GM21390 (cell line): Measurements from ENCODE around the gene DNAJC5.
"Not testable (repeated sequence)": the region's sequence is repeated elsewhere in the genome, so short reads cannot be mapped to it uniquely, and the experiment has no call there.

Experiments used
- ATAC-seq: cut with Tn5 transposase; IDR thresholded peaks from one replicate; pipeline ENCODE4 v1.9.1; 2021; ENCODE audit not compliant: unreplicated experiment

DNAJC5 gene

GRCh38 chr20:63894358-63895201, at the start of gene DNAJC5:
DNAJC5 (plus strand) TSS chr20:63895126; CDS start chr20:63928346, 33,220 bp downstream.
- peak; percentile 71 for ATAC-seq

DNA sequence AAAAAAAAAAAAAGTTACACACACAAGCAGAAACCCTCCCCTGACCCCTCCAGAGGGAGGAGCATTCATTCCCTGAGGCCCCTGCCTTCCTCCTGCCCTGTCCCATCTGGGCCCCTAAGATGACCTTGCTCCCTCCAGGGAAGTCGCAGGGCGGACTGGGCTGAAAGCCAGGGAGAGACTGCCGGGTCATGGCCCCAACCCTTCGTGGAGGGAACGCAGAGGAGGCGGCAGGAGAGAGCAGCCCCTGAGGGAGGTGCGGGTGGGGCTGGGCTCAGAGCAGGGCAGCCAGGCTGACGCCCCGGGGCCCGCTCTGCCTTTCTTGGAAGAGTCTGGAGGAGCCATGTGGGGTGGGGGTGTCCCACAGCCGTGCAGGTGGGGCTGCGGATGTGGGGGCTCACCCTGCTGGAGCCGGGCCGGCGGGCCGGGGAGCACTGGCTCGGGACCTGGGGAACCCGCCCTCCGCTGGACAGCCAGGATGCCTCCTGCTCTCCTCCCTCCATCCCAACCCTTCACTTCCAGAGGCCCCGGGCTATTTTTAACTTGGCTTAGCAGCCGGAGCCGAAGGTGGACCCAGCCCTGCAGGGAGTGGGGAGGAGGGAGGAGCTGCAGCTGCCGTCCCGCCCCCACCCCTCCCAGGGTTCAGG, 48.7 kb upstream of the DNAJC5 start:
- ATAC-seq = no peak

GRCh38 chr20:63846888-63847236, 48.1 kb upstream of the DNAJC5 start:
- no peak for ATAC-seq

- ATAC-seq = no peak
Measured at GRCh38 chr20:63847237-63848002, 47.5 kb upstream of the DNAJC5 start.

DNA sequence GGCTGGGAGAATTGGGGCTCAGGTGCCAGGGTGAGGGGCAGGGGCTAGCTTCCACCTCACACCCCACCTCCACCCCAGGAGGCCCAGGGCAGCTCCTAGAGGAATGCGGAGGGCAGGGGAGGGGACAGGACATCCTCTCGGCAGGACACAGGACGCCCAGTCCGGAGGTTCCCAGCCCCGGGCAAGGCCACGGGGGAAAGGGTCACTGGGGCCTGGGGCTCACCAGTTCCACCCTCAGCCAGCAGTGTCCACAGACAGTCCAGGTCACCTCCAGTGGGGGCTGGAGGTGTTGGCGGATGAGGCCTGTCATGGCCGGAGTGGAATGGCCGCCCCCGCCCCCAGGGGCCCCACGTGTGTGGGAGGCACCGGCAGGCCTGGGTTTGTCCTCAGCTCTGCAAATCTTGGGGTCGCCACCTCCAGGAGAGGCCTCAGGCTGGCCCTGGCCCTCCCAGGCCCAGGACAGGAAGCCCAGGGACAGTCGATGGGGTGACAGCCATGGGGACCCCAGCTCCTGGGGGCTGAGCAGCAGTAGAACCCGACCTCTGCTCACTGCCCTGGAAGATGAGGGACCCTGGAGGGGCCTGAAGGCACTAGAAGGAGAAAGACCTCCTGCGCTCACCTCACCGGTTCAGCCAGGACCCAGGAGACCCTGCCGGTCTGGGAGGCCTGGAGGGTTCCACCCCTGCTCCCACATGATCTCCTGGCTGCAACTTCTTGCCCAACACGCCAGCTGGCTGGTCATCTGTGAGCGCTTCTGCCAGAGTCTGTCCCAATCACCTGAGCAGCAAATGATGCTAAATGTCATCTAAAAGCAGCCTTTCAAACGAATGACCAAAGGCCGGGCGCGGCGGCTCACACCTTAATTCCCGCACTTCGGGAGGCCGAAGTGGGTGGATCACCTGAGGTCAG, 46.7 kb upstream of the DNAJC5 start:
- ATAC-seq = no peak

DNA sequence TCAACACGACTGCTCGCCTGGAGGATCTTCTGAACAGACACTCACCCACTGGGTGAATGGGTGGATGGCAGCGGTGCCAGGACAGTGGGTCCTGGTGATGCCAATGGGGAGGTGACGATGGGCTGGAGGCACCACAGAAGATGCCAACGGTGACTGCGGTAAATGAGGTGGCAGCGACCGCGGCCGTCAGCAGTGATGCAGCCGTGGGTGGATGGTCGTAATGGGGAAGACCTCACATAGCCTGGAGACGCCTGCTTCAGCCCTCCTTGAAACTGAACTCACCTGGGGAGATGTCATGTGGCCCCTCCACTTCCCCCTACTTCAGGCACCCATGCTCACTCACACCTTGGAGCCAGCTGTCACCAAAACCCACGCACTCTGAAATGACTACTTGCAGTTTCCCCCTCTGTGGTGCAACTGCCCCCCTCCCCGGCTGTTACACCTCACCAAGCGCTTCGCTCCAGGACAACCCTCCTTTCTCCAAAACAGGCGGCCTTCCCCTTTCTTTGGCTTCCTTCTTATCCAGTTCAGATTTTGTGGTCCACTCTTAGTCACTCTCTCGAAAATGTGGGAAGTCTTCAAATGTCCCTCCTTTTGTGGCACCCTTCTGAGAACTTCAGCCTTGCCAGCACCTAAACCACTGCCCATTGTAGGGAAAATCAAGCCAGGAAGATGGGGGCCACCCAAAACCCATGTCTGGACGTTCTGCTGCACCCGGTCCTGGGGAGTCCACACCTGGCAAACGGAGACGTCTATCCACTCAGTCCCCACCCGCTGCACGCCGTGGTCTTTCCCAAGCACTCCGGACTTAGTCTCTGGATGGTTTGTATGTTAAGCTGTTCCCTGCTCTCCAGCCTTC, 44.0 kb upstream of the DNAJC5 start:
- ATAC-seq = peak; percentile 80

DNA sequence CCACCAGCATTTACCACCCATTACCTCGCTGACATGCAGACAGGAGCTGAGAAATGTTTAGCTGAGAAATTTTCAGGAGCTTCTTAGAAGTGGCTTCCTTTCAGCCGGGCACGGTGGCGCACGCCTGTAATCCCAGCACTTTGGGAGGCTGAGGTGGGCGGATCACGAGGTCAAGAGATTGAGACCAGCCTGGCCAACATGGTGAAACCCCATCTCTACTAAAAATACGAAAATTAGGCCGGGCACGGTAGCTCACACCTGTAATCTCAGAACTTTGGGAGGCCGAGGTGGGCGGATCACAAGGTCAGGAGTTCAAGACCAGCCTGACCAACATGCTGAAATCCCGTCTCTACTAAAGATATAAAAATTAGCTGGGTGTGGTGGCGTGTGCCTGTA, 43.4 kb upstream of the DNAJC5 start:
- not testable (repeated sequence) for ATAC-seq

DNA sequence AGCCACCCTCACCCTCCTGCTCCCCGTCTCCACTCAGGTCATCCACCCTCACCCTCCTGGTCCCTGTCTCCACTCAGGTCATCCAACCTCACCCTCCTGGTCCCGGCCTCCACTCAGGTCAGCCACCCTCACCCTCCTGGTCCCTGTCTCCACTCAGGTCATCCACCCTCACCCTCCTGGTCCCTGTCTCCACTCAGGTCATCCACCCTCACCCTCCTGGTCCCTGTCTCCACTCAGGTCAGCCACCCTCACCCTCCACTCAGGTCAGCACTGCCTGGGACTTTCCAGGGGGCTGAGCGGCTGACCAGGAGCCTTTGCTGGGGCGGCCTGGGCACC, 41.2 kb upstream of the DNAJC5 start:
- not testable (repeated sequence) for ATAC-seq

GRCh38 chr20:63854069-63854765, 40.7 kb upstream of the DNAJC5 start:
- ATAC-seq = no peak

DNA sequence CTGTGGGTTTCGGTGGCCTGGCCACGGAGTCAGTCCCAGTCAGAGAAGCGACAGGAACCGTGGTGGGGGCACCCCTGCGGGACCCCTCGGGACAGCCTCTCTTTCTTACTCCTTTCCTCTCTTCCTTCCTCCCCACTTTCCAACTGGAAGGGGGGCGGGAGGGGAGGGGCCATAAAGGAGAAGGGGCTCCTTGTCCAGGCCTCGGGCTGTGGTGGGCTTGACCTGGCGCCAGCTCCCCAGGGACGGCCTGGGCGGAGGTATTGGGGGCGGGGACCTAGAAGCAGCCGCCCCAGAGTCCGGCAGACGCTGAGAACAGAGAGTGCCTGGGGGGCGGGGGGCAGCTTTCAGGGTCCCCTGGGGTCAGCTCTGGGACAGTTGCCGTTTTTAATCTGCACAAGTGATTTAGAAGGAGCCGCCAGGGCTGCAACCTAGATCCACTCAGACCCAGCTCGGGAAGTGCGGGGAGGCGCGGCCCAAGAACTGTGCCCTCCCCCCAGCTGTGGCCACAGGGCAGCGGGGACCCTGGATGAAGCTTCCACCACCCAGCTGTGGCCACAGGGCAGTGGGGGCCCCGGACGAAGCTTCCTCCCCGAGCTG, 40.1 kb upstream of the DNAJC5 start:
- ATAC-seq = no peak

DNA sequence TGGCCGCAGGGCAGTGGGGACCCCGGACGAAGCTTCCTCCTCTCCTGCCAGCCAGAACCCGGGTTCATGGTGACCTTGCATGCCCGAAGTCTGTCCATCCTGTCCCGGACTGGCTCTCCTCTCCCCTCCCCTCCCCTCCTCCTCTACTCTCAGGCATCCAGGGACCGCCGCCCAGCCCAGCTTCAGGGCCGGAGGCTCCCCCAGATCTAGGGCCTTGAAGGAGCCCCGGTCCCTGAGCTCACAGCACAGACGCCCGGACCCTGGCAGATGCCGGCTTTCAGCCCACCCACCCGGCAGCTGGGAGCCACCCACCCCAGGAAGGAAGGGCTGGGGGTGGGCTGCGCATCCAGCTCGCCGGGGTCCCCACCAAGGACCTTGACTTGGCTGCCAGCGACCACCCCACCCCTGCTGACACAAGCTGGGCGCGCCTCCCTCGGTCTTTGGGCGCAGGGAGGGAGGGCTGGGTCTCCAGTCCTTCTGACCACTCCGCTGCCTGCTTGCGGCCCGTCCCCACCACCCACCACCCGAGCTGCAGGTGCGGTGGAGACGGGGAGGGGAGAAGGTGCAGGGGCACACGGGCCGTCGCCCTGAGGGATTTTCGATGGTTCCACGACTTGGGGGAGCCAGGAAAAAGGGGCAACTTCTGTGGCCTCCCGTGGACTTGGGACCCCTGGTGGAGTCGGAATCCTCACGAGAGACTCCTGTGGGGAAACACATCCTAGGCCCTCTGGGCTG, 39.4 kb upstream of the DNAJC5 start:
- no peak for ATAC-seq

DNA sequence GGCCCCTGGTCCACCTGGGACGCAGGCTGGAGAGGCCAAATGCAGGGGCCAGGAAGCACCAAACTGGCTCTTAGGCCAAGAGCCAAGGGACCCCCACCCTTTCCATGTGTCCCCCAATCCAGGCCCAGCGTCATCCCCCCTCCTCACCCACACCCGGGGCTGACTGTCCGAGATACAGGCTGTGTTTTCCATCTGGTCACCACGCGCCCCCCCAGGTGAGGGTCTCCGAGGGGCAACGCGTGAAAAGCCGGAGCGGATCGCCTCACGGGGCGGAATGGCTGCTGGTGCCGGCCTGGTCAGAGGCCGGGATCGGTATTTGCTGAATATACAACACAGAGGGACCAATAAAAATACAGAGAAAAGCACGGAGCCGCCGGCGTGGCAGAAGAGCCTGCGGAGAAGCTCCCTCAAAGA, 38.8 kb upstream of the DNAJC5 start:
- no peak for ATAC-seq

GRCh38 chr20:63857764-63858392, 37.0 kb upstream of the DNAJC5 start:
- ATAC-seq = no peak

DNA sequence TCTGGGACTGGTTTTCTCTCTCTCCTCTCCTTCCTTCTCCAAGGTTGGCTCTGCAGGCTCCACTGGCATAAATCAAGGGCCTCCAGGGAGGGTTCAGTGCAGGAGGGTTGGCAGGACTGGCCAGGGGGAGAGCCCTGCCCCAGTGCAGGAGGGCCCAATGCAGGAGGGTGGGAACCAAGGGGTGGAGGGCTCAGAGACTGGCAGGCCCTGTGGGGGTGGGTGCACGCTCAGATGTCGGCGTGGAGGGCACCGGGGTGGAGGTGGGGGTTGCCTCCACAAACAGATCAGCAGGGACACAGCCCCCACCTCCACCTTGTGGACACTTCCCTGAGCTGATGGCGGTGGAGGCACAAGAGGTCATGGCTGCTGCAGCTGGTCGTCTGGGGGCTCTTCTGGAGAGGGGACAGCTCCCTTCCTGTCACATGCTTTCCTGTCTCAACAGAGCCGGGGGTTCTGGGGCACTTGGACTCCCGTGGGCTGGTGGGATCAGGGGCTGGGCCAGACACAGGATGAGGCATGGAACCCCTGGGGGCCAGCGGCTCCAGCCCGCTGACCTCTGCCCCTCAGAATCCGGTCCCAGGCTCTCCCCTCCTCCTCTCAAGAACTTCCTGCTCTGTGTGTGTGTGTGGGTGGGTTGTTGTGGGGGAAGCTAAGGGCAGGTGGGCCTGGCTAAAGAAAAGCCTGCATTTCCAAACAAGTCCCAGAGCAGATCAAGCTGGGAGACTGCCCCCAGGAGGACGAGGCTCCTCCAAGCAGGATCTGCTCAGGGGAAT, 36.3 kb upstream of the DNAJC5 start:
- ATAC-seq = no peak

DNA sequence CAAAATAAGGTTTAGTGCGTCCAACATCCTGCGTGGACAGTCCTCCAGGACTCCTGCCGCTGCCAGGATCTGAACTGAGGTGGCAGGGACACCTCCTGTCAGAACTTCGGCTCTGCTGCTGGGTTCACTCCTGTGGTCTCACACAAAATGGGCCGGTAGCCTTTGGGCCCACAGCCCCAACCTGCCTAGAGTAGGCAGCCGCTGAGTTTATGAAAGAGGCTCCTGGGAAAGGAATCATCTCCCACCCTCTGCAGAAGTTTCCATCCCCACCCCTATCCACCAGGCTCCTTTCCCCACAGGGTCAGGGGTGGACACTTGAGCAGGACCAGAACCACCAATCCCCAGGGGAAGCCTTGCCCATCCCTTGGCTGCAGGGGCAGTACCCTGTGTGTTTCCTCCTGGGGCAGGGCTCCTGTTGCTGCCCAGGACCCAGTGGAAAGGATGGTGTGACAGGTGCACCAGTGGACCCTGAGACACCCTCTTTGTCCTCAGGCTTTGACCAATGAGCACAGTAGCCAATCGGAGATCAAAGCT, 35.7 kb upstream of the DNAJC5 start:
- ATAC-seq = no peak

DNA sequence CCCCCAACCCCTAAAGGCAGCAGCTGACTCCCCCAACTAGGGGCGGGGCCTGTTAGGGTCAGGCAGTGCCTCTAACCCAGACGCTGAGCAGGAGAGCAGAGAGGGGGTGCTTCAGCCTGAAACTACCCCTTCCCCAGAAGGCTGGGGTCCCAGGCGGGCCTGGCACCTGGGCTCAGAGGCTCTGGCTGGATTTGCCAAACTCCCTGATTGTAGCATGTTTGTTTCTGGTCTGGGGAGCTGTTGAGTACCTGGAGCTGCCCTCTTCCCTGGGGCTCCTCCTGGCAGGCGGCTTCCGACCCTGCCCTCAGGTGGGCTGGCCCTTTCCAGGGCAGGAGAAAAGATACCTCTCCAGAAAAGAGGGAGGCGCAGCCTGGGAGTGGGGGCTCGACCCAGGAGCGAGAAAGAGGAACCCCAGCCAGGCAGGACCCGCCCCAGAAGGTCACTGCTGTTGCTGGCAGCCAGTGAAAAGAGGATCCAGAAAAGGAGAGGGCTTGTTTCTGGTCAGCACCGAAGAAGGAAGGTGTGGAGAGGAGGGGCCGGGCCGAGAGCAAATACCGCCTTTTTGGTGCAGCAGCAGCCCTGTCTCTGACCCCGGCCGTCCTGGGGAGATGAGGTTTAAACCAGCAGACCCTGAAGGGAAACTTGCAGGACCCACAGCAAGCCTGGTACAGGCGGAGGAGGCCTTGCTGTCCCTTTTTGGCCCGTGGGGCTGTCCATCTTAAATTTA, 34.4 kb upstream of the DNAJC5 start:
- ATAC-seq = no peak
